Testis (tissue), 3 donors: ENCODE results near the gene KRTAP4-9. TPM values are rescaled to one million over a fixed set of nuclear protein-coding genes. Genes with fewer than 3 reads are reported as not detected.
"Not testable (repeated sequence)": the region's sequence is repeated elsewhere in the genome, so short reads cannot be mapped to it uniquely, and the experiment has no call there.

Experiments used
- DNase-seq: peaks from one replicate; pipeline ENCODE4 v3.0.0-alpha.2; 2019
- H3K27ac ChIP-seq, 2 donors: fragments of 200-600 bp; sonication (generic); one replicate each; pipeline ENCODE4 v1.5.1; 2019
- H3K27me3 ChIP-seq: fragments of 200-600 bp; sonication (generic); one replicate; pipeline ENCODE4 v1.5.1; 2019
- H3K36me3 ChIP-seq: fragments of 200-600 bp; sonication (generic); one replicate; pipeline ENCODE4 v1.5.1; 2017; ENCODE audit warnings: low read depth; ENCODE audit errors: missing control alignments
- H3K4me1 ChIP-seq: fragments of 200-600 bp; sonication (generic); one replicate; pipeline ENCODE4 v1.5.1; 2019
- H3K4me3 ChIP-seq, 2 donors: fragments of 200-600 bp; sonication (generic); one replicate each; pipeline ENCODE4 v1.5.1; 2017 to 2019
- H3K9me3 ChIP-seq: fragments of 200-600 bp; sonication (generic); one replicate; pipeline ENCODE4 v1.5.1; 2017
- CTCF ChIP-seq, 3 experiments: fragments of 450-650 bp in 2 of 3; fragments of 200-600 bp in 1 of 3; sonication (generic) in 1 of 3; IDR thresholded peaks; one replicate each; pipeline ENCODE4 v1.5.1; 2016 to 2019; ENCODE audit warnings: antibody characterized with exemption in 3 of 3, mild to moderate bottlenecking in 2 of 3, moderate library complexity in 1 of 3
- POLR2A ChIP-seq: fragments of 450-650 bp; IDR thresholded peaks from one replicate; pipeline ENCODE4 v1.6.1; 2017; ENCODE audit warnings: antibody characterized with exemption, mild to moderate bottlenecking, moderate library complexity
- WGBS, 2 donors: methylation state at CpG; one replicate each; pipeline ENCODE4 v1.1.5; 2018; 5-methylcytosine and 5-hydroxymethylcytosine counted together
- intact Hi-C: fragments of 100-400 bp; cut with DNase I; formaldehyde crosslinking; loops from one replicate; pipeline ENCODE4 v1.15.1; 2023; ENCODE audit warnings: low total_unique reads
- polyA plus RNA-seq: library from polyadenylated mRNA; stranded (reverse); fragments of 350-450 nt; fragmentation: Illumina TruSeq; extraction: RNeasy Lipid Tissue Mini Kit (QIAGEN cat#74804); gene quantifications from one replicate; pipeline ENCODE4 v1.2.3, GENCODE V29; 2014; ENCODE audit warnings: low read depth, low replicate concordance; ENCODE audit not compliant: insufficient read depth
- total RNA-seq, 2 donors: library from RNA; depleted of rRNA; stranded (reverse); fragments of >200 nt; gene quantifications; one replicate each; pipeline ENCODE4 v1.2.3, GENCODE V29; 2016

KRTAP4-9 gene
- total and polyA plus RNA-seq, 3 donors from 2014 or later = not detected

- intact Hi-C loops = no loop called here
- Histone ChIP-seq H3K27me3 (no peaks in the 10 kb centered on the region), H3K4me1 (no peaks in the 10 kb centered on the region), H3K4me3 (no peak overlapping the region), H3K36me3 (no peaks in the 10 kb centered on the region), H3K9me3 (no peaks in the 10 kb centered on the region), H3K27ac (no peak overlapping the region)
- 93% methylated on average over 2 of the region's 2 CpGs for WGBS, 2 donors
- TF ChIP-seq POLR2A = no peak
- TF ChIP-seq CTCF (IDR thresholded peaks at IDR 0.05) = no peak
- no peak for DNase-seq
Measured at GRCh38 chr17:41147531-41148204, 42.5 kb downstream of the KRTAP4-9 start.

- H3K9me3 ChIP-seq, H3K27ac ChIP-seq, H3K4me3 ChIP-seq, DNase-seq, H3K4me1 ChIP-seq, H3K27me3 ChIP-seq, H3K36me3 ChIP-seq, intact Hi-C loops: not testable (repeated sequence)
- 85 to 88% methylated on average over 10 of the region's 10 CpGs for WGBS, 2 donors
Measured at GRCh38 chr17:41148971-41149651, 43.9 kb downstream of the KRTAP4-9 start.

GRCh38 chr17:41149652-41149985 is 44.4 kb downstream of the KRTAP4-9 start, which contains the start of gene KRTAP4-5:
Gene KRTAP4-5 (minus strand): TSS chr17:41149825. CDS start chr17:41149767, 58 bp downstream.
- no peaks in the 10 kb centered on the region for H3K36me3 ChIP-seq
- H3K9me3 ChIP-seq = no peaks in the 10 kb centered on the region
- DNase-seq = no peak
- no peaks in the 10 kb centered on the region for H3K27me3 ChIP-seq
- no peak within 1 kb of the TSS for H3K27ac ChIP-seq
- intact Hi-C loops = no loop called here
- TF ChIP-seq CTCF (IDR thresholded peaks at IDR 0.05) (no peak), POLR2A (no peak)
- WGBS, 2 donors = 45 to 67% methylated on average over 2 of the region's 2 CpGs
- H3K4me3 ChIP-seq = no peak within 1 kb of the TSS
- no peaks in the 10 kb centered on the region for H3K4me1 ChIP-seq

- Histone ChIP-seq H3K9me3 (no peaks in the 10 kb centered on the region), H3K27me3 (no peaks in the 10 kb centered on the region), H3K36me3 (no peaks in the 10 kb centered on the region), H3K4me3 (no peak overlapping the region), H3K27ac (no peak overlapping the region), H3K4me1 (no peaks in the 10 kb centered on the region)
- intact Hi-C loops = no loop called here
- TF ChIP-seq POLR2A (no peak), CTCF (IDR thresholded peaks at IDR 0.05) (no peak)
- 83 to 91% methylated on average over 4 of the region's 4 CpGs for WGBS, 2 donors
- DNase-seq = no peak
Measured at GRCh38 chr17:41150026-41150425, 44.8 kb downstream of the KRTAP4-9 start.

- no peaks in the 10 kb centered on the region for H3K27me3 ChIP-seq
- 69 to 75% methylated on average over 2 of the region's 2 CpGs for WGBS, 2 donors
- DNase-seq = no peak
- TF ChIP-seq CTCF (IDR thresholded peaks at IDR 0.05) = no peak
- no peaks in the 10 kb centered on the region for H3K4me1 ChIP-seq
- intact Hi-C loops = no loop called here
- H3K9me3 ChIP-seq = no peaks in the 10 kb centered on the region
- H3K4me3 ChIP-seq = no peak overlapping the region
- H3K36me3 ChIP-seq = no peaks in the 10 kb centered on the region
- no peak overlapping the region for H3K27ac ChIP-seq
Measured at GRCh38 chr17:41151525-41151924, 46.3 kb downstream of the KRTAP4-9 start.
